Epithelial cell of prostate (primary cell): ENCODE results near the gene EPHB3.

Source experiments
- DNase-seq: peaks from one replicate; pipeline ENCODE4 v3.0.0-alpha.2; 2011; ENCODE audit warnings: low read depth, low spot score
- H3K27ac ChIP-seq: fragments of 450-650 bp; 2 replicates; pipeline ENCODE4 v1.5.1; 2017; ENCODE audit warnings: mild to moderate bottlenecking

EPHB3 gene

GRCh38 chr3:184542577-184542976 is 19.0 kb upstream of the EPHB3 start:
- no peak overlapping the region for H3K27ac ChIP-seq
- no peak for DNase-seq

DNA sequence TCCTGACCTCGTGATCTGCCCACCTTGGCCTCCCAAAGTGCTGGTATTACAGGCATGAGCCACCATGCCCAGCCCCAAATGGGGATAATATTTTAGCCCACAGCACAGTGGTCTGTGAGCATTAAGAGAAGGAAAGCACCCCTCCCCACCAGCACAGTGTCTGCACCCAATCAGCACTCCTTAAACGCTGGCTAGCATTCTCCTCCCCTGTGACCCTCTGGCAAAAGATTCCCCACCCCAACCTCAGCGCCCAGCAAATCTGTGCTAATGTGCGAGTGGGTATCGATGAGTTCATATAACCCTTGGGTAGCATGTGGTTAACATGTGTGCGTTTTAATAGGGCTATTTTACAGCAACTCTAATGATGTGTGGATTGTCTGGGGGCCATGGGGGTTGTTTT is 18.3 kb upstream of the EPHB3 start:
- no peak for DNase-seq

GRCh38 chr3:184543843-184544512 is 17.6 kb upstream of the EPHB3 start:
- DNase-seq, result no peak
- no peak overlapping the region for H3K27ac ChIP-seq

More for the DNA sequence above, 18.3 kb upstream of the EPHB3 start:
- H3K27ac ChIP-seq, result no peak overlapping the region

- H3K27ac ChIP-seq, result no peak overlapping the region
- DNase-seq, result no peak
Observed at GRCh38 chr3:184544513-184544861, 17.1 kb upstream of the EPHB3 start.

DNA sequence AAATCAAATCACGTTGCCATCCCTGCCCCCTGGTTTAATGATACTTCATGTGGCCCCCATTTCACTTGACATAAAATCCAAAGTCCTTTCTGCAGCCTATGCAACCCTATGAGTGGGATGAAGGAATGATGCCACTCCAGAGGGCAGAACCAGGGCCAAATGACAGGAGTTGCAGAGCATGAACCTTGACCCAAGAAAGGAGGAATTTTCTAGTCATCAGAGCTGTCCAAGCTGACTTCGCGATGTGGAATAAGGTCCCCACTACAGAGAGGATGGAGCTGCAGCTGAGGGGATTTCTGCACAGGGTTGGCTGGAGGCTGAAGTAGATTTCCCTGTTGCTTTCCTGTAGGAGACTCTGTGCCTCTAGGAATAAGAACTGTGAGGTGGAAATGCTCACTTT is 15.8 kb upstream of the EPHB3 start:
- no peak overlapping the region for H3K27ac ChIP-seq
- DNase-seq, result no peak

- H3K27ac ChIP-seq, result no peak overlapping the region
- DNase-seq, result no peak
Observed at GRCh38 chr3:184546252-184546651, 15.3 kb upstream of the EPHB3 start.

DNA sequence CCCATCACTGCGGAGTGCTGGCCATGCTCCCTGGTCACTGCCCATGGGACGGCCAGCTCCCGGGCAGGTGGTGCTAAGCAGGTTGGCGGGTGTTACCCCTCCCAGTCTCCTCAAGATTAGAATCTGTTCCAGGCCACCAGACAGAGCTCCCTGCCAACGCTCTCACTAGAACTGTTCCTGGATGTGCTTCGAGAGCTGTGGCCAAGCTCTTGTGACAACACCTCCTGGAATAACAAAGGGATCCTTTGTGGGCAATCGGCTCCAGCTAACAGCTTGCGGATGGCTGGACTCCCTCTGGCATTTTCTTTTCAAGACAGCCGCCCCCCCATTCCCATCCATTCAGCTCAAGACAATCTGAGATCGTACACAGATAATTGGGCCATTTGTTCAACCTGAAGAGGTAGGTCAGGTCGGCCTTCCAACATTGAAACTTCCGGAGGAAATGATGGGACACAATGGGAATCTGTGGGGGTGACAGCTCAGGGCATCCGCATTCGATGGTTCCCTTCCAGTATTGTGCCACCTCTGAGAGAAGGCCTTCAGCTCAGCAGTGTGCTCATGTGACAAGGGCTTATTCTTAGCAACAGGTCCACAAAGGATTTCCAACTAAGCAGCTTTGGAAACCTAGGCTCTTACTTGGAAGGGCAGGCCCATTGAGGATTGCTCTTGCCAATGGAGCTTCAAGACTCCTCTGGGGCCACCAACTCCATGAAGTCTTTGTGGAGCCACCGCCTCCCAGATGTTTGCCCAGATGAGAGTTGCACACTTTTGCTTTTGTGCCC is 11.6 kb upstream of the EPHB3 start:
- no peak overlapping the region for H3K27ac ChIP-seq
- DNase-seq, result no peak

GRCh38 chr3:184551103-184551502 is 10.5 kb upstream of the EPHB3 start:
- no peak for DNase-seq
- H3K27ac ChIP-seq, result no peak overlapping the region

GRCh38 chr3:184551614-184552256 is 9.8 kb upstream of the EPHB3 start:
- H3K27ac ChIP-seq, result no peak overlapping the region
- DNase-seq, result no peak

- no peak overlapping the region for H3K27ac ChIP-seq
- DNase-seq, result no peak
Observed at GRCh38 chr3:184552296-184552695, 9.3 kb upstream of the EPHB3 start.

- no peak for DNase-seq
- H3K27ac ChIP-seq, result no peak overlapping the region
Observed at GRCh38 chr3:184552863-184553262, 8.7 kb upstream of the EPHB3 start.

GRCh38 chr3:184553385-184553784 is 8.2 kb upstream of the EPHB3 start:
- no peak for DNase-seq
- H3K27ac ChIP-seq, result no peak overlapping the region

GRCh38 chr3:184554461-184554860 is 7.1 kb upstream of the EPHB3 start:
- H3K27ac ChIP-seq, result no peak overlapping the region
- DNase-seq, result no peak

DNA sequence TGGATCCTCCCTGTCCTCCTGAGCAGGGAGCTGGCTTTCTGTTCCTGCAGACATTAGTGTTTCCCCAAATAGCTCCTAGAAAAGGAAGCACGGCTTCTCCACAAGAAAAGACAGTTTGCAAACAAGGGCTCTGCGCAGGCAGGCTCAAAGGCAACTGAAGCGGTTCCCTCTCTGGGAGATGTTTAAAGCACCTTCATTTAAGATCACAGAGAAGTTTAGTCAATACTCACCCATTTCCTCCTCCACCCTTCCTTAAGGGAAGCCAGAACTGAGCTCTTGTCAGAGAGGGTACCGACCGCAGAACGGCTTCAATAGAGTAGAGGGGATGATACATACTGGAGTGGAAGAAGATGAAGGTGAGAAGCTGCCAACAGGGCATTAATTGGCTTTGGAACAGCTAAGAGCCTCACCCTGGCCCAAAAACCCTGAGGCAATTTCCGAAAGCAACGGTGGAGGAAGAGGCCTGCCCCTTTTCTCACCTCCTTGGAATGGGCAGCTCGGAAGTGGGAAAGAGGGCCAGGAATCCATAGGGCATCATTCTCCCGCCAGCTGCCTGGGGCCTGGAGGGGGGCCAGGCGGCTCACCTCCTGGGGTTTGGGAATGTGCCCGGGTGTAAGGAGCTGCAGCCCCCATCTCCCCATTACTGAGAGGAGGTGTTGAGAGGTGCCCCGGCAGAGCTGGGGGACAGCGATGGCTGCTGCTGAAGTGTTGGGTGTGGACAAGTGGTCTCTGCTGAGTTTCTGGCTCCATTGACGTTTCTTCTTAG is 4.8 kb upstream of the EPHB3 start:
- DNase-seq, result no peak

DNA sequence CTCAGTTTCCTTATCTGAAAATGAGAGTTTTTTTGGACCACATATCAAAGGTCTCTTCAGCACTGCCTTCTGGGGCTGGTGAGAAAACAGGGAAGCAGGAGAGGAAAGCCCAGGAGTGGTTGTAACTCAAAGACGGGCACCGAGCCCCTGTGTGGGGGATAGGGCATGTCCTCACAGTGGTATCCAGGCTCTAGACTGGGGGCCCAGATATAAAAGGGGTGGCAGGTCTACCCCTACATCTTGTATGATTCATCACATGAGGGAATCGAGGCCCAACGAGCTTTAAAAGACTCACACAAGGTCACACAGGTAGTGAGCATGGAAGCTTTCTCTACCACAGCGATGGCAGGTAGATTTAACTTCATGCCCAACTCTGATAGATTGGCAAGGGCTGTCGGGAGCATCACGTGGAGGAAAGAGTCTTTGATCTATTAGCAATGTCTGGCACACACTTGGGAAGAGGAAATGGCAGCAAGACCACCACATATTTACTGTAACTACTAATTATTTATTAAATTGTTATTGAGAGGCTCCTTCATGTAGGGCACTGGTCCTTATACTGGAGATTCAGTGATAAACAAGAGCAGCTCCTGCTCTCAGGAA is 4.1 kb upstream of the EPHB3 start:
- no peak overlapping the region for H3K27ac ChIP-seq
- no peak for DNase-seq

More for the DNA sequence above, 4.8 kb upstream of the EPHB3 start:
- no peak overlapping the region for H3K27ac ChIP-seq

GRCh38 chr3:184558726-184559125 is 2.9 kb upstream of the EPHB3 start:
- H3K27ac ChIP-seq, result no peak overlapping the region
- no peak for DNase-seq

DNA sequence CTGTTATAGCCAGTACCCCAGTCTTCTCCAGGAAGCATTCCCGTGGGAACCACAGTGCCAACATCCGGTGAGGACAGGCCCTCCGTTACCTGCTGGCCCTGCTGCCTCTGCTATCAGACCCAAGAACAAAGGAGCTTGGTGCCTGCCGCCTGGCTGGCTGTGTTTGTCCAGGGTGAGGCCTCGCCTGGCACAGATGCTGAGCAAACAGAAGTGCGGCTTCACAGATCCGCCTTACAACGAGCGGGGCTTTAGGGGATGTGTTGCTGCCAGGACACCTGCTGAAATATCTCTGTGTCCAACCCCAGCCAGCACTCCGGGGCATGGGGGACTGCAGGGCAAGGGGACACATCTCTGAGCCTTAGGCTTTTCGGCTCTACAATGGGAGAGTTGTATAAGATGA is 2.2 kb upstream of the EPHB3 start:
- no peak overlapping the region for H3K27ac ChIP-seq
- no peak for DNase-seq

GRCh38 chr3:184560531-184560930 is 1.1 kb upstream of the EPHB3 start:
- DNase-seq, result no peak
- no peak overlapping the region for H3K27ac ChIP-seq

DNA sequence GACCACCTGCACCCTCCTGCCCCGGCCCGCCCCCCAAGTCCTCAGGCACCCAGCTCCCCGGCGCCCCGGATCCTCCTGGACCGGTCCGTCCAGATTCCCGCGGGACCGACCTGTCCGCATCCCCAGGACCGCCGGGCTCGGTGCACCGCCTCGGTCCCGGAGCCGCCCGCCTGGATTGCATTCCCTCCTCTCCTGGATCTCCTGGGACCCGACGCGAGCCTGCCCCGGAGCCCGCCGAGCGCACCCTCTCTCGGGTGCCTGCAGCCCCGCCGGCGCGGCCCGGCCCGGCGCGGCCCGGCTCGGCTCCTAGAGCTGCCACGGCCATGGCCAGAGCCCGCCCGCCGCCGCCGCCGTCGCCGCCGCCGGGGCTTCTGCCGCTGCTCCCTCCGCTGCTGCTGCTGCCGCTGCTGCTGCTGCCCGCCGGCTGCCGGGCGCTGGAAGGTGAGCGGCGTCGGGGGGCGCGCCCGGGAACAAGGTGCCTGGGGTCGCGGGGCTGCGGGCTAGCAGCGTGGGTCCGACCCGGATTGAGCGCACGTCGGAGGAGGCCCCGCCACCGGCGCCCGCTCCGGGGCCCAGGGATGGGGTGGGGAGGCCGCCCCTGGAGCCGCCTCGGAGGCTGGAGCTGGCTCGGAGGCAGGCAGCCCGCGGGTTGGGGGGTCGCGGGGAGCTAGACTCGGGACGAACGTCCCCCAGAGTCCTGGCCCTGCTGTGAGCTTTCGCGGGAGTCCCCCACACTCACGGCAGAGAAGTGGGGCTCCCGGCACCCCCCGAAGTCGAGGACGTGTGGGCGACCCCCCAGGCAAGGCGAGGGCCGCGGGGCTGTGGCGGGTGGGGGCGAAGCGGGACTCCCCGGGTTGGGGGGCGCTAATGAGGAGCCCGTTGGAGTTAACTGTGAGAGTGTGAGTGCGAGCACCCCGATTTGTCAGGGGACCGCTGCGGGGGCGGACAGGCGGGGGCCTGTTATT is 610 bp downstream of the EPHB3 start:
- DNase-seq, result no peak
- H3K27ac ChIP-seq, result peak overlapping the region; percentile 82
